Endothelial cell of umbilical vein (primary cell): ENCODE results near the gene IP6K3. TPM values are rescaled to one million over a fixed set of nuclear protein-coding genes. Genes with fewer than 3 reads are reported as not detected.

Source experiments
- BruUV-seq: library from RNA; stranded (reverse); fragments of 400-500 nt; replicated peaks from 2 replicates; lab custom pipeline; 2021; lab: Mats Ljungman, UMichigan
- CTCF ChIA-PET: fragments of 300-600, 350-600 bp; sonication (Branson Sonifier 250); formaldehyde crosslinking; loops from one replicate; lab custom pipeline; 2021; ENCODE audit warnings: antibody characterized with exemption, inconsistent platforms; lab: Charles Lee
- POLR2A ChIA-PET: fragments of 300-600, 350-600 bp; sonication (Branson Sonifier 250); formaldehyde crosslinking; loops from one replicate; lab custom pipeline; 2021; ENCODE audit warnings: antibody characterized with exemption, inconsistent platforms; lab: Charles Lee
- DNase-seq: peaks from one replicate; pipeline ENCODE4 v3.0.0-alpha.2; 2011; ENCODE audit warnings: low read depth, low spot score
- FAIRE-seq: peaks from 2 replicates; lab custom pipeline; 2011; peaks lifted over from hg19 to GRCh38; lab: Jason Lieb, UNC
- H2AFZ ChIP-seq: 2 replicates; pipeline ENCODE4 v1.6.0; 2012; ENCODE audit warnings: low read depth, low read length, control low read depth, inconsistent platforms
- H3K27ac ChIP-seq: 2 replicates; pipeline ENCODE4 v1.5.1; 2011; ENCODE audit warnings: low read depth, mild to moderate bottlenecking, control low read depth, low read length, moderate library complexity; ENCODE audit not compliant: insufficient read depth
- H3K27me3 ChIP-seq, 2 experiments: 2 replicates each; pipeline versions ENCODE4 v1.6.0 to v1.6.1; 2011; ENCODE audit warnings: low read length in 2 of 2, mixed read lengths in 1 of 2; ENCODE audit not compliant: control insufficient read depth in 2 of 2, insufficient read depth in 2 of 2
- H3K36me3 ChIP-seq, 2 experiments: 2 replicates in 1 of 2; 3 replicates in 1 of 2; pipeline ENCODE4 v1.5.1; 2011; ENCODE audit warnings: low read length in 2 of 2, mild to moderate bottlenecking in 1 of 2, moderate library complexity in 1 of 2; ENCODE audit not compliant: control insufficient read depth in 2 of 2, insufficient read depth in 2 of 2; ENCODE audit errors: extremely low read depth in 1 of 2
- H3K4me1 ChIP-seq: 3 replicates; pipeline ENCODE4 v1.5.1; 2011; ENCODE audit warnings: mild to moderate bottlenecking, low read length; ENCODE audit not compliant: control insufficient read depth, insufficient read depth; ENCODE audit errors: extremely low read depth
- H3K4me2 ChIP-seq: 2 replicates; pipeline ENCODE4 v1.6.1; 2011; ENCODE audit warnings: low read length, control low read depth, mixed read lengths; ENCODE audit not compliant: insufficient read depth
- H3K4me3 ChIP-seq, 3 experiments: fragments of 200-600 bp in 1 of 3; sonication (generic), shearing (Covaris generic) in 1 of 3; replicated peaks in 1 of 3; 2 replicates each; pipeline ENCODE4 v1.5.1; 2011 to 2016; ENCODE audit warnings: control low read depth in 3 of 3, low read length in 3 of 3, mild to moderate bottlenecking in 2 of 3, inconsistent platforms in 1 of 3, low read depth in 1 of 3, moderate library complexity in 1 of 3; ENCODE audit not compliant: insufficient read depth in 1 of 3
- H3K79me2 ChIP-seq: 2 replicates; pipeline ENCODE4 v1.6.0; 2012; ENCODE audit warnings: low read length, inconsistent platforms; ENCODE audit not compliant: control insufficient read depth, insufficient read depth
- H3K9ac ChIP-seq: replicated peaks from 2 replicates; pipeline ENCODE3; 2011; ENCODE audit warnings: low read length, control low read depth; ENCODE audit not compliant: insufficient read depth; ENCODE audit errors: extremely low read depth
- H3K9me1 ChIP-seq: replicated peaks from 3 replicates; pipeline ENCODE4 v1.6.0; 2011; ENCODE audit warnings: mild to moderate bottlenecking, low read length; ENCODE audit not compliant: control insufficient read depth, insufficient read depth; ENCODE audit errors: extremely low read depth
- H3K9me3 ChIP-seq: replicated peaks from 2 replicates; pipeline ENCODE4 v1.5.1; 2012; ENCODE audit warnings: low read length, inconsistent platforms; ENCODE audit not compliant: control insufficient read depth, insufficient read depth
- H4K20me1 ChIP-seq: replicated peaks from 2 replicates; pipeline ENCODE3; 2011; ENCODE audit warnings: mild to moderate bottlenecking, low read length; ENCODE audit not compliant: control insufficient read depth, insufficient read depth; ENCODE audit errors: extremely low read depth
- CTCF ChIP-seq, 2 donors: IDR thresholded peaks; 1 replicate in 1 of 2; 2 replicates in 1 of 2; pipeline ENCODE4 v1.5.1; 2011; ENCODE audit warnings: low read length in 2 of 2, mild to moderate bottlenecking in 2 of 2, moderate library complexity in 2 of 2, control low read depth in 1 of 2, inconsistent platforms in 1 of 2, low read depth in 1 of 2; ENCODE audit not compliant: insufficient read depth in 1 of 2; ENCODE audit errors: extremely low read depth in 1 of 2
- EZH2 ChIP-seq: IDR thresholded peaks from 2 replicates; pipeline ENCODE4 v1.6.1; 2012; ENCODE audit warnings: borderline replicate concordance, low read depth, mild to moderate bottlenecking, moderate library complexity, low read length, inconsistent platforms; ENCODE audit not compliant: severe bottlenecking
- FOS ChIP-seq: IDR thresholded peaks from 2 replicates; pipeline ENCODE4 v1.6.1; 2011; ENCODE audit warnings: mild to moderate bottlenecking, low read length, moderate library complexity, borderline replicate concordance; ENCODE audit not compliant: insufficient read depth
- GATA2 ChIP-seq: IDR thresholded peaks from 2 replicates; pipeline ENCODE4 v1.7.0; 2011; ENCODE audit warnings: low read depth, mild to moderate bottlenecking, moderate library complexity, mixed read lengths, low read length; ENCODE audit not compliant: insufficient read length, insufficient read depth
- JUN ChIP-seq: IDR thresholded peaks from 2 replicates; pipeline ENCODE4 v1.6.1; 2011; ENCODE audit warnings: borderline replicate concordance, low read depth; ENCODE audit not compliant: insufficient read length, insufficient read depth
- MAX ChIP-seq: IDR thresholded peaks from 2 replicates; pipeline ENCODE4 v1.6.1; 2011; ENCODE audit not compliant: insufficient read depth, insufficient read length
- MYC ChIP-seq: IDR thresholded peaks from one replicate; pipeline ENCODE4 v1.6.1; 2011; ENCODE audit warnings: mild to moderate bottlenecking, low read depth, low read length
- POLR2A ChIP-seq: IDR thresholded peaks from 2 replicates; pipeline ENCODE4 v1.6.1; 2012; ENCODE audit warnings: low read depth, mild to moderate bottlenecking, control low read depth, low read length
- POLR2AphosphoS5 ChIP-seq: IDR thresholded peaks from 2 replicates; pipeline ENCODE4 v1.6.1; 2012; ENCODE audit warnings: low read depth, mild to moderate bottlenecking, control low read depth, low read length, moderate library complexity; ENCODE audit not compliant: insufficient read depth
- dilution Hi-C: fragments of 300-500 bp; cut with MboI; formaldehyde crosslinking; loops from one replicate; pipeline ENCODE4 v1.15.0; 2019; ENCODE audit warnings: low sequenced_read_pairs; ENCODE audit not compliant: extremely low pct_ligation_motif_present
- intact Hi-C: fragments of 100-400 bp; cut with micrococcal nuclease; formaldehyde crosslinking; loops from one replicate; pipeline ENCODE4 v1.10.0; 2022
- polyA plus RNA-seq, 4 experiments: library from polyadenylated mRNA; depleted of rRNA in 3 of 4; stranded (reverse) in 3 of 4; unstranded in 1 of 4; fragments of >200 nt; gene quantifications; 2 replicates each; pipeline versions ENCODE4 v1.2.1 to v1.2.3, GENCODE V29; 2011 to 2012; ENCODE audit warnings: missing spikeins in 1 of 4
- total RNA-seq: library from RNA; stranded (reverse); gene quantifications from 2 replicates; pipeline ENCODE4 v1.2.3, GENCODE V29; 2021

IP6K3 gene
- total and polyA plus RNA-seq, 2 donors (not counting 3 experiments of a cell fraction or from before 2014, with no cell fraction given), result not detected

GRCh38 chr6:33759887-33760629, 13.4 kb upstream of the IP6K3 start:
- Histone ChIP-seq H3K9me3 (no peaks in the 10 kb centered on the region), H3K4me1 (no peaks in the 10 kb centered on the region), H2AFZ (no peak overlapping the region), H3K9ac (no peak overlapping the region), H4K20me1 (no peaks in the 10 kb centered on the region), H3K79me2 (no peaks in the 10 kb centered on the region), H3K27me3 (no peaks in the 10 kb centered on the region), H3K4me3 (no peak overlapping the region), H3K36me3 (no peaks in the 10 kb centered on the region), H3K9me1 (no peaks in the 10 kb centered on the region), H3K27ac (no peak overlapping the region), H3K4me2 (no peak overlapping the region)
- DNase-seq (no peak), FAIRE-seq (no peak)
- dilution Hi-C loops, result no loop called here
- ChIA-PET POLR2A (interaction anchor here (0.7 kb wide), 1 partner anchor 224 kb away, joined by 4 read pairs; no protein-coding TSS in a partner anchor), CTCF (interaction anchor here (0.9 to 1.5 kb wide), 8 partner anchors 8 to 265 kb away, joined by 3 to 5 read pairs (median 4); no protein-coding TSS in a partner anchor)
- TF ChIP-seq JUN (no peak), MYC (no peak), EZH2 (no peak), POLR2AphosphoS5 (no peak), FOS (no peak), CTCF (IDR thresholded peaks at IDR 0.05; ENCODE audit: extremely low read depth in 1 of 2, insufficient read depth in 1 of 2, low read depth in 1 of 2, low read length in 2 of 2) (no peak), GATA2 (no peak), POLR2A (no peak), MAX (no peak)
- no TSS peak for BruUV-seq
- intact Hi-C loops, result no loop called here
